GM06990 (cell line): Measurements from ENCODE around the gene XPNPEP3.
"Not testable (repeated sequence)": the region's sequence is repeated elsewhere in the genome, so short reads cannot be mapped to it uniquely, and the experiment has no call there.

ENCODE experiments used
- DNase-seq: peaks from one replicate; pipeline ENCODE4 v3.0.0-alpha.2; 2011; ENCODE audit not compliant: insufficient read length; ENCODE audit errors: extremely low read depth
- H3K27me3 ChIP-seq: replicated peaks from 2 replicates; pipeline ENCODE4 v1.6.0; 2011; ENCODE audit warnings: low read length; ENCODE audit not compliant: control insufficient read depth, insufficient read depth
- H3K36me3 ChIP-seq: 2 replicates; pipeline ENCODE4 v1.5.1; 2011; ENCODE audit warnings: low read length; ENCODE audit not compliant: control insufficient read depth, insufficient read depth
- H3K4me3 ChIP-seq: replicated peaks from 2 replicates; pipeline ENCODE4 v1.5.1; 2011; ENCODE audit warnings: low read depth, mild to moderate bottlenecking, control low read depth, low read length
- CTCF ChIP-seq: IDR thresholded peaks from 2 replicates; pipeline ENCODE4 v1.5.1; 2011; ENCODE audit warnings: low read length, control low read depth, mild to moderate bottlenecking, inconsistent platforms; ENCODE audit not compliant: insufficient read depth, poor library complexity, severe bottlenecking

The XPNPEP3 gene

GRCh38 chr22:40818747-40819598 lies 38.0 kb upstream of the XPNPEP3 start, which contains the start of gene SLC25A17:
TSS of gene SLC25A17 (minus strand) at chr22:40819346. CDS start at chr22:40819248, 98 bp downstream.
- DNase-seq = peak; percentile 88
- peak within 1 kb of the TSS; percentile 84 for H3K4me3 ChIP-seq
- peaks cover 4% of the 10 kb centered on the region; the same call in 1 of the 2 replicates for H3K36me3 ChIP-seq
- no peaks in the 10 kb centered on the region for H3K27me3 ChIP-seq
- TF ChIP-seq CTCF = peak; percentile 52

- no peak for TF ChIP-seq CTCF
- H3K27me3 ChIP-seq = no peaks in the 10 kb centered on the region
- peaks cover 2% of the 10 kb centered on the region; the same call in 1 of the 2 replicates for H3K36me3 ChIP-seq
- H3K4me3 ChIP-seq = peak overlapping the region; percentile 57
- DNase-seq = no peak
Measured at GRCh38 chr22:40819599-40820140, 37.3 kb upstream of the XPNPEP3 start.

GRCh38 chr22:40823426-40823825 lies 33.5 kb upstream of the XPNPEP3 start:
- Histone ChIP-seq H3K27me3 (no peaks in the 10 kb centered on the region), H3K4me3 (no peak overlapping the region), H3K36me3 (no peaks in the 10 kb centered on the region; the same call in none of the 2 replicates)
- TF ChIP-seq CTCF = no peak
- DNase-seq = no peak

- not testable (repeated sequence) for DNase-seq, H3K27me3 ChIP-seq, H3K36me3 ChIP-seq, H3K4me3 ChIP-seq
Measured at GRCh38 chr22:40826292-40826691, 30.7 kb upstream of the XPNPEP3 start.

GRCh38 chr22:40826984-40827741 lies 29.8 kb upstream of the XPNPEP3 start:
- no peaks in the 10 kb centered on the region; the same call in none of the 2 replicates for H3K36me3 ChIP-seq

More at GRCh38 chr22:40826984-40827741, 29.8 kb upstream of the XPNPEP3 start:
- Histone ChIP-seq H3K27me3 (no peaks in the 10 kb centered on the region), H3K4me3 (no peak overlapping the region)
- TF ChIP-seq CTCF = no peak
- DNase-seq = no peak
